Measurements from ENCODE around the gene ASTN2.

GRCh38 chr9:116991051-116991450 is 423.8 kb downstream of the ASTN2 start:
- TF ChIP-seq, protein P1, sequence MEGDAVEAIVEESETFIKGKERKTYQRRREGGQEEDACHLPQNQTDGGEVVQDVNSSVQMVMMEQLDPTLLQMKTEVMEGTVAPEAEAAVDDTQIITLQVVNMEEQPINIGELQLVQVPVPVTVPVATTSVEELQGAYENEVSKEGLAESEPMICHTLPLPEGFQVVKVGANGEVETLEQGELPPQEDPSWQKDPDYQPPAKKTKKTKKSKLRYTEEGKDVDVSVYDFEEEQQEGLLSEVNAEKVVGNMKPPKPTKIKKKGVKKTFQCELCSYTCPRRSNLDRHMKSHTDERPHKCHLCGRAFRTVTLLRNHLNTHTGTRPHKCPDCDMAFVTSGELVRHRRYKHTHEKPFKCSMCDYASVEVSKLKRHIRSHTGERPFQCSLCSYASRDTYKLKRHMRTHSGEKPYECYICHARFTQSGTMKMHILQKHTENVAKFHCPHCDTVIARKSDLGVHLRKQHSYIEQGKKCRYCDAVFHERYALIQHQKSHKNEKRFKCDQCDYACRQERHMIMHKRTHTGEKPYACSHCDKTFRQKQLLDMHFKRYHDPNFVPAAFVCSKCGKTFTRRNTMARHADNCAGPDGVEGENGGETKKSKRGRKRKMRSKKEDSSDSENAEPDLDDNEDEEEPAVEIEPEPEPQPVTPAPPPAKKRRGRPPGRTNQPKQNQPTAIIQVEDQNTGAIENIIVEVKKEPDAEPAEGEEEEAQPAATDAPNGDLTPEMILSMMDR (IDR thresholded peaks at IDR 0.05), result no peak
- no peak for TF ChIP-seq POLR2A (IDR thresholded peaks at IDR 0.05)

Measured in prostate gland (tissue), 2 donors.